Body of pancreas (tissue), 4 donors: ENCODE results near the gene BIRC5.

Source experiments
- POLR2A ChIP-seq, 3 donors: fragments of 450-650 bp; IDR thresholded peaks; one replicate each; pipeline ENCODE4 v1.6.1; 2016; ENCODE audit warnings: antibody characterized with exemption in 3 of 3, mild to moderate bottlenecking in 2 of 3
- TF ChIP-seq, protein P1 (sequence below), 7 experiments: fragments of 450-650 bp in 4 of 7; fragments of 200-600 bp in 3 of 7; sonication (generic) in 3 of 7; IDR thresholded peaks; one replicate each; pipeline ENCODE4 v1.5.1; 2016 to 2019; ENCODE audit warnings: antibody characterized with exemption in 7 of 7

DNA sequence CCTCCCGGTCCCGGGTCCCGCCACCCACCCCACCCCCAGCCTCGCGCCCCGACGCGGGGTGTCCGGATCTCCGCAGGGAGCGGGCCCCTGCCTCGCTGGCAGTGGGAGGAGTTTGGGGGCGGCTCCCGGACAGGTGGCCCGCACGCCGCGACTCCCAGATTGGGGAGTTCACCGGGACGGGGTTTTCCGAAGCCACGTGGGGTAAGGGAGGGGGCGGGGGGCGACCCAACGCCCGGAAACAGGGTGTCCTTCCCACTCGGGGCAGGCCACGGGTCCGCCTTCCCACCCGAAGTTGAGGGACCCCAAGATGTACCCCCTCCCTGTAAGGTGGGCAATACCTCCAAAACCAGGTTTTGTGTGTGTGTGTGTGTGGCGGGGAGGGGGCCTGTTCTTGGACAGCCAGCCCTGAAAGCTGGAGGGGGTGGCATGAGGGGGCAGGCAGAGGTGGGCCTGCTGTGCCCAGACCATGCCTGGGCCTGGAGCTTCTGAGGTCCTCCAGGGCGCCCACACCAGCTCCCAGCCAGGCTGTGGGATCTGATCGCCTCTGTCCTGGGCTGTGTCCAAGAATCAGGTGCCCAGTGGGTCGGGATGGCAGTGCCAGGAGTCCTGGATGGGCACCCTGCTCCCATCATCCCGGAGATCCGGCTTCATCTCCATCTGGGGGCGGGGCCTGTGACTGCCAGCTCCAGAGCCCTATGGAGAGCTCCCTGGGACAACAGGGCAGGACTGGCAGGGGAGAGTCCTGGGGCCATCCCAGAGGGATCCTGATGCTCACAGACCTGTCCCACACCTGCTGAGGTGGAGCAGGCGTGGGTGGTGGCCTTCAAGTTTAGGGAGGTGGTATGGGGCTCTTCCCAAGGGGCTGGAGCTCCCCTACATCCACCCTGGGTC lies 44.9 kb upstream of the BIRC5 start:
- TF ChIP-seq, protein P1, sequence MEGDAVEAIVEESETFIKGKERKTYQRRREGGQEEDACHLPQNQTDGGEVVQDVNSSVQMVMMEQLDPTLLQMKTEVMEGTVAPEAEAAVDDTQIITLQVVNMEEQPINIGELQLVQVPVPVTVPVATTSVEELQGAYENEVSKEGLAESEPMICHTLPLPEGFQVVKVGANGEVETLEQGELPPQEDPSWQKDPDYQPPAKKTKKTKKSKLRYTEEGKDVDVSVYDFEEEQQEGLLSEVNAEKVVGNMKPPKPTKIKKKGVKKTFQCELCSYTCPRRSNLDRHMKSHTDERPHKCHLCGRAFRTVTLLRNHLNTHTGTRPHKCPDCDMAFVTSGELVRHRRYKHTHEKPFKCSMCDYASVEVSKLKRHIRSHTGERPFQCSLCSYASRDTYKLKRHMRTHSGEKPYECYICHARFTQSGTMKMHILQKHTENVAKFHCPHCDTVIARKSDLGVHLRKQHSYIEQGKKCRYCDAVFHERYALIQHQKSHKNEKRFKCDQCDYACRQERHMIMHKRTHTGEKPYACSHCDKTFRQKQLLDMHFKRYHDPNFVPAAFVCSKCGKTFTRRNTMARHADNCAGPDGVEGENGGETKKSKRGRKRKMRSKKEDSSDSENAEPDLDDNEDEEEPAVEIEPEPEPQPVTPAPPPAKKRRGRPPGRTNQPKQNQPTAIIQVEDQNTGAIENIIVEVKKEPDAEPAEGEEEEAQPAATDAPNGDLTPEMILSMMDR (IDR thresholded peaks at IDR 0.05), result no peak
- TF ChIP-seq POLR2A (IDR thresholded peaks at IDR 0.05), result peak in 1 of 3 donors; percentile 36
